Panc1 (cell line): ENCODE results near the gene PLEKHN1. TPM values are rescaled to one million over a fixed set of nuclear protein-coding genes. Genes with fewer than 3 reads are reported as not detected.

Source experiments
- ATAC-seq: fragments of 200-7000 bp; cut with Tn5 transposase; 2 replicates; pipeline ENCODE4 v1.9.1; 2020; ENCODE audit warnings: mild to moderate bottlenecking, moderate library complexity
- BruUV-seq: library from RNA; stranded (reverse); fragments of 400-500 nt; replicated peaks from 2 replicates; lab custom pipeline; 2021; lab: Mats Ljungman, UMichigan
- CTCF ChIA-PET: fragments of 300-600 bp; sonication (Branson Sonifier 250); formaldehyde crosslinking; loops from one replicate; lab custom pipeline; 2022; ENCODE audit warnings: antibody characterized with exemption; lab: Charles Lee
- POLR2A ChIA-PET: fragments of 300-600 bp; sonication (Branson Sonifier 250); formaldehyde crosslinking; loops from one replicate; lab custom pipeline; 2022; ENCODE audit warnings: antibody characterized with exemption; lab: Charles Lee
- DNase-seq: peaks from one replicate; pipeline ENCODE4 v3.0.0-alpha.2; 2010; ENCODE audit warnings: low read depth, low spot score
- H3K27ac ChIP-seq: 2 replicates; pipeline ENCODE4 v1.5.1; 2011; ENCODE audit warnings: mild to moderate bottlenecking, low read length, inconsistent platforms
- H3K27me3 ChIP-seq: fragments of 200-500 bp; sonication (Bioruptor generic); 2 replicates; pipeline ENCODE4 v1.6.0; 2014; ENCODE audit warnings: low read length, inconsistent platforms; ENCODE audit not compliant: control insufficient read depth, insufficient read depth
- H3K36me3 ChIP-seq: fragments of 200-500 bp; sonication (Bioruptor generic); 2 replicates; pipeline ENCODE4 v1.5.1; 2014; ENCODE audit warnings: inconsistent platforms, mild to moderate bottlenecking, low read length, moderate library complexity; ENCODE audit not compliant: control insufficient read depth, insufficient read depth
- H3K4me1 ChIP-seq: 2 replicates; pipeline ENCODE4 v1.5.1; 2011; ENCODE audit warnings: inconsistent platforms, mild to moderate bottlenecking, low read length, moderate library complexity; ENCODE audit not compliant: control insufficient read depth, insufficient read depth
- H3K4me3 ChIP-seq, 2 experiments: 2 replicates each; pipeline ENCODE4 v1.5.1; 2011 to 2012; ENCODE audit warnings: low read depth in 2 of 2, low read length in 2 of 2, mild to moderate bottlenecking in 2 of 2, inconsistent platforms in 1 of 2, moderate library complexity in 1 of 2
- H3K9me3 ChIP-seq: fragments of 200-500 bp; sonication (Bioruptor generic); 2 replicates; pipeline ENCODE4 v1.5.1; 2014; ENCODE audit warnings: low read depth, mild to moderate bottlenecking, inconsistent platforms, low read length, moderate library complexity; ENCODE audit not compliant: control insufficient read depth, insufficient read depth
- CTCF ChIP-seq: fragments of 450-650 bp; IDR thresholded peaks from 2 replicates; pipeline ENCODE4 v1.5.1; 2017; ENCODE audit warnings: mild to moderate bottlenecking
- POLR2AphosphoS5 ChIP-seq: IDR thresholded peaks from 2 replicates; pipeline ENCODE4 v1.6.1; 2012; ENCODE audit warnings: mild to moderate bottlenecking, low read depth, low read length, moderate library complexity
- SIN3A ChIP-seq: IDR thresholded peaks from 2 replicates; pipeline ENCODE4 v1.6.1; 2012; ENCODE audit warnings: low read depth, mild to moderate bottlenecking, low read length, moderate library complexity, borderline replicate concordance; ENCODE audit not compliant: insufficient read depth
- TCF7L2 ChIP-seq: IDR thresholded peaks from 2 replicates; pipeline ENCODE4 v1.6.1; 2011; ENCODE audit warnings: mild to moderate bottlenecking, low read depth, low read length, inconsistent platforms
- in situ Hi-C: cut with HindIII; loops from 2 replicates; pipeline ENCODE4 v1.10.0; 2016; ENCODE audit warnings: low sequenced_read_pairs, low pct_unique_long_range_greater_than_20kb
- intact Hi-C: fragments of 100-400 bp; cut with micrococcal nuclease; formaldehyde crosslinking; loops from one replicate; pipeline ENCODE4 v1.10.0; 2022; ENCODE audit not compliant: unreplicated experiment
- total RNA-seq: library from RNA; stranded (reverse); gene quantifications from one replicate; pipeline ENCODE4 v1.2.1, GENCODE V29; 2021; ENCODE audit not compliant: unreplicated experiment
- TF ChIP-seq, protein P1 (sequence below), 2 experiments: IDR thresholded peaks; 2 replicates each; pipeline ENCODE4 v1.6.1; 2011 to 2012; ENCODE audit warnings: low read depth in 2 of 2, control low read depth in 1 of 2, low read length in 1 of 2, mild to moderate bottlenecking in 1 of 2, moderate library complexity in 1 of 2; ENCODE audit not compliant: insufficient read depth in 1 of 2

Gene PLEKHN1
- total RNA-seq, 1 experiment from 2014 or later: 9.8 TPM

GRCh38 chr1:921011-921837, 45.1 kb upstream of the PLEKHN1 start:
- Histone ChIP-seq H3K4me3 (peak overlapping the region in 1 of 2 experiments; percentile 24; a peak in 1 of 4 replicates), H3K4me1 (peaks cover 72% of the 10 kb centered on the region), H3K27me3 (no peaks in the 10 kb centered on the region), H3K36me3 (no peaks in the 10 kb centered on the region), H3K9me3 (no peaks in the 10 kb centered on the region), H3K27ac (peak overlapping the region; percentile 86)
- no peak for DNase-seq
- intact Hi-C loops: no loop called here
- ATAC-seq: peak; percentile 57
- in situ Hi-C loops: no loop called here
- BruUV-seq: no TSS peak
- ChIA-PET POLR2A (no interaction called here), CTCF (no interaction called here)
- TF ChIP-seq CTCF: peak; percentile 49
- TF ChIP-seq, protein P1, sequence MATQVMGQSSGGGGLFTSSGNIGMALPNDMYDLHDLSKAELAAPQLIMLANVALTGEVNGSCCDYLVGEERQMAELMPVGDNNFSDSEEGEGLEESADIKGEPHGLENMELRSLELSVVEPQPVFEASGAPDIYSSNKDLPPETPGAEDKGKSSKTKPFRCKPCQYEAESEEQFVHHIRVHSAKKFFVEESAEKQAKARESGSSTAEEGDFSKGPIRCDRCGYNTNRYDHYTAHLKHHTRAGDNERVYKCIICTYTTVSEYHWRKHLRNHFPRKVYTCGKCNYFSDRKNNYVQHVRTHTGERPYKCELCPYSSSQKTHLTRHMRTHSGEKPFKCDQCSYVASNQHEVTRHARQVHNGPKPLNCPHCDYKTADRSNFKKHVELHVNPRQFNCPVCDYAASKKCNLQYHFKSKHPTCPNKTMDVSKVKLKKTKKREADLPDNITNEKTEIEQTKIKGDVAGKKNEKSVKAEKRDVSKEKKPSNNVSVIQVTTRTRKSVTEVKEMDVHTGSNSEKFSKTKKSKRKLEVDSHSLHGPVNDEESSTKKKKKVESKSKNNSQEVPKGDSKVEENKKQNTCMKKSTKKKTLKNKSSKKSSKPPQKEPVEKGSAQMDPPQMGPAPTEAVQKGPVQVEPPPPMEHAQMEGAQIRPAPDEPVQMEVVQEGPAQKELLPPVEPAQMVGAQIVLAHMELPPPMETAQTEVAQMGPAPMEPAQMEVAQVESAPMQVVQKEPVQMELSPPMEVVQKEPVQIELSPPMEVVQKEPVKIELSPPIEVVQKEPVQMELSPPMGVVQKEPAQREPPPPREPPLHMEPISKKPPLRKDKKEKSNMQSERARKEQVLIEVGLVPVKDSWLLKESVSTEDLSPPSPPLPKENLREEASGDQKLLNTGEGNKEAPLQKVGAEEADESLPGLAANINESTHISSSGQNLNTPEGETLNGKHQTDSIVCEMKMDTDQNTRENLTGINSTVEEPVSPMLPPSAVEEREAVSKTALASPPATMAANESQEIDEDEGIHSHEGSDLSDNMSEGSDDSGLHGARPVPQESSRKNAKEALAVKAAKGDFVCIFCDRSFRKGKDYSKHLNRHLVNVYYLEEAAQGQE (IDR thresholded peaks at IDR 0.05; ENCODE audit: insufficient read depth in 1 of 2, low read depth in 2 of 2, low read length in 1 of 2): no peak

- 0 out of 2 replicates have a peak, but pooled peaks have one; percentile 82 for TF ChIP-seq SIN3A
- TF ChIP-seq POLR2AphosphoS5: no peak
- TF ChIP-seq, protein P1 (IDR thresholded peaks at IDR 0.05; ENCODE audit: insufficient read depth in 1 of 2, low read depth in 2 of 2, low read length in 1 of 2): no peak
- TF ChIP-seq TCF7L2: 0 out of 2 replicates have a peak, but pooled peaks have one; percentile 22
- peak; percentile 37; the same call in 1 of the 2 replicates for TF ChIP-seq CTCF
- DNase-seq (no peak), ATAC-seq (peak; percentile 23)
- Histone ChIP-seq H3K36me3 (no peaks in the 10 kb centered on the region), H3K4me3 (peak within 1 kb of the TSS; percentile 57), H3K27me3 (no peaks in the 10 kb centered on the region), H3K27ac (peak within 1 kb of the TSS; percentile 72), H3K9me3 (no peaks in the 10 kb centered on the region), H3K4me1 (peaks cover 58% of the 10 kb centered on the region)
- intact Hi-C loops (no loop called here), in situ Hi-C loops (no loop called here)
- ChIA-PET POLR2A (no interaction called here), CTCF (interaction anchor here (0.5 to 0.7 kb wide), 3 partner anchors 15 to 368 kb away, joined by 3 to 6 read pairs (median 6); no protein-coding TSS in a partner anchor)
- no TSS peak for BruUV-seq
These were observed 42.9 kb upstream of the PLEKHN1 start, which contains the start of gene SAMD11 for GRCh38 chr1:923131-923990. TSS of gene SAMD11 (plus strand) at chr1:923923. CDS start at chr1:924432, 509 bp downstream.
